ENCODE measurements around the gene TP53BP1. TPM values are rescaled to one million over a fixed set of nuclear protein-coding genes. Genes with fewer than 3 reads are reported as not detected.
A peak's percentile ranks its signal among the peaks of the same experiment; 100 is the strongest.

The TP53BP1 gene
- total RNA-seq, 2 donors from 2014 or later = 23.2 to 31.5 TPM

DNA sequence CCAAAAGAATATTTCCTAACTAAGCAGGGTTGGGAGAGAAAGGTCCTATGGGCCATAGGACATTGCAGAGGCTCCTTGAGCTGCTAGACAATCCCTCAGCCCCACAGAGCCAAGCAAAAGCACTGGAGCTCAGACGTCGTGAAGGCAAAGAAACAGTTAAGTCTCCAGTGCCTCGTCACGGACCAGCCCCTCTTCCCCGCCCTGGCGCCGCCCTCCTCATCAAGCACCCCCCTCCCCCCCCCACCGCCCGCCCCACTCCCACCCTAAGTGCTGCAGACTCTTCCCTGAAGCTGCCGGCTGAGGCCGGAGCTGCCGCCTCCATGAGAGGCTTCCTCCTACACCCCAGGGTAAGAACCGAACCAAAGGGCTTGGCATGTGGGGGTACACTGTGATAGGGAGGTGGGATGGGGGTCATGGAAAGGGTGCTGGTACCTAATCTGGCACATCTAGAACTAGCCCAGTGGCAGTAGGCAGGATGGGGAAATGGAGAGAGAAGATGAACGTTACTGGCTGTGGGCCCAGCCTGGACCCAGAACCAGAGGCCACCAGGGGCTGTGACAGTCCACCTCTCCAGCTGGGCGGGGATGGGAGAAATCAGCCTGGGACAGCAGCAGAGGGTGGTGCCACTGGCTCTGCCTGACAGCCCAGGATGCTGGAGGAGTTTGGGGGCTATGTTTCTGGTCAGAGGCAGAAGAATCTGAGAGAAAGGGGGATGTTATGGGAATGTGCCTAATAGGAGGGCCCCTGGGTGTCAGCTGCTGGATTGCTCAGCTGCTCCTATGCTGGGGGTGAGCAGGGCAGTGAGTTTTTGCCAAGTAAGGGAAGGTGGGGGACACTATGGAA is 24.6 kb upstream of the TP53BP1 start, which contains the start of gene MAP1A:
MAP1A (plus strand) TSS at position 255 of the 843 bp plus-strand sequence. CDS start 3,866 bp downstream, outside the sequence.
- Histone ChIP-seq H3K4me1 (ENCODE audit: control insufficient read depth in 1 of 2, low read depth in 2 of 2) (peaks cover 0 to 26% of the 10 kb centered on the region in 2 donors), H3K36me3 (peaks cover 22% of the 10 kb centered on the region), H3K9me3 (no peaks in the 10 kb centered on the region), H3K4me3 (peak within 1 kb of the TSS; percentile 85), H3K27ac (peak within 1 kb of the TSS; percentile 82 to 85), H3K27me3 (replicated peaks; ENCODE audit: insufficient read depth) (no peaks in the 10 kb centered on the region)
- TF ChIP-seq, protein P1, sequence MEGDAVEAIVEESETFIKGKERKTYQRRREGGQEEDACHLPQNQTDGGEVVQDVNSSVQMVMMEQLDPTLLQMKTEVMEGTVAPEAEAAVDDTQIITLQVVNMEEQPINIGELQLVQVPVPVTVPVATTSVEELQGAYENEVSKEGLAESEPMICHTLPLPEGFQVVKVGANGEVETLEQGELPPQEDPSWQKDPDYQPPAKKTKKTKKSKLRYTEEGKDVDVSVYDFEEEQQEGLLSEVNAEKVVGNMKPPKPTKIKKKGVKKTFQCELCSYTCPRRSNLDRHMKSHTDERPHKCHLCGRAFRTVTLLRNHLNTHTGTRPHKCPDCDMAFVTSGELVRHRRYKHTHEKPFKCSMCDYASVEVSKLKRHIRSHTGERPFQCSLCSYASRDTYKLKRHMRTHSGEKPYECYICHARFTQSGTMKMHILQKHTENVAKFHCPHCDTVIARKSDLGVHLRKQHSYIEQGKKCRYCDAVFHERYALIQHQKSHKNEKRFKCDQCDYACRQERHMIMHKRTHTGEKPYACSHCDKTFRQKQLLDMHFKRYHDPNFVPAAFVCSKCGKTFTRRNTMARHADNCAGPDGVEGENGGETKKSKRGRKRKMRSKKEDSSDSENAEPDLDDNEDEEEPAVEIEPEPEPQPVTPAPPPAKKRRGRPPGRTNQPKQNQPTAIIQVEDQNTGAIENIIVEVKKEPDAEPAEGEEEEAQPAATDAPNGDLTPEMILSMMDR (IDR thresholded peaks at IDR 0.05) = no peak
- no peak for DNase-seq (ENCODE audit: low spot score)
- no peak for ATAC-seq (ENCODE audit: insufficient number of reproducible peaks, low FRiP score, low read depth)

DNA sequence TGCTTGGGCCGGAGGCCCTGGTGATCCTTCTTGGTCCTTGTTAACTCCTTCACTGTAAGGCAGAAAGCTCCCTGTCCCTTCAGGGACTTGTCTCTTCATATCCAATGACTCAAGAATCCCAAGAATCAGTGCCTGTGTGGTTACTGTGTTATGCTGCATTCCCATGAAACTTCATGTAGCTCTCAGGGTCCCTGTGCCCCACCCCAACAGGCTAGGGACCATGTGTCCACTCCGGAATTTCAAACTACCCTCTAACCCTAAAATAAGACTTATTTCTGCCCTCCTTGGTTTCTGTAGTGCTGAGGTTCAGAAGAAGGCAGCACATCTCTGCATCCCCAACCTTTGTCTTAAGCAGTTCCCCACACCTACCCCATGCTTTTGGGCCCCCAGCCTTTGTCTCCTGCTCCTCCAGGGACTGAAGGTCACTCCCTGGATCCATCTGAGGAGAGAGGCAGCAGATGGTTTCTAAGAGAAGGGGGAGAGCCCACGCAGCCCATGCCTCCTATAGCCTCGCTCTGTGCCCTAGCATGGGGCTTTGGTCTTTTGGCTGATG is 23.9 kb upstream of the TP53BP1 start:
- Histone ChIP-seq H3K9me3 (no peaks in the 10 kb centered on the region), H3K4me3 (peak overlapping the region; percentile 85), H3K4me1 (ENCODE audit: control insufficient read depth in 1 of 2, low read depth in 2 of 2) (peaks cover 0 to 26% of the 10 kb centered on the region in 2 donors), H3K27ac (peak overlapping the region; percentile 82 to 85), H3K36me3 (peaks cover 15% of the 10 kb centered on the region), H3K27me3 (replicated peaks; ENCODE audit: insufficient read depth) (no peaks in the 10 kb centered on the region)
- ATAC-seq (ENCODE audit: insufficient number of reproducible peaks, low FRiP score, low read depth) = no peak
- DNase-seq (ENCODE audit: low spot score) = no peak
- TF ChIP-seq, protein P1 (IDR thresholded peaks at IDR 0.05) = no peak

DNA sequence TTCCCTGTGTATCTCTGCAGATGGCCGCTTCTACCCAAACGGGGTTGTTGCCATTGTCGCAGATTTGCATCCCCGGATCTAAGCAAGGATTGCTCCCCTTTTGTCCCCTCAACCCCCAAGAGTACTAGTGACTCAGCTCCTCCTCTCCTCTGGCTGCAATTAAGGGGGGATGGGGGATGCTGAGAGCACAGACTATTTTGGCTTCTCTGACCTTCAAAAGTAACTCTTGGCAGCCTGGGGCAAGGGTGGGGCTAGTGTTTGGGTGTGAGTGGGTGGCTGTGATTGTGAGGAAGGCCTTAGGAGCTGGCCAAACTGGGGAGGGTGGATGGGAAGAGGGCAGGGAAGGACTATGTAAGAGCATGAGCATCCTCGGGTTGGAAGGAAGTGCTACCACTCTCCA is 23.2 kb upstream of the TP53BP1 start:
- Histone ChIP-seq H3K27me3 (replicated peaks; ENCODE audit: insufficient read depth) (no peaks in the 10 kb centered on the region), H3K9me3 (no peaks in the 10 kb centered on the region), H3K36me3 (peaks cover 8% of the 10 kb centered on the region), H3K4me3 (peak overlapping the region; percentile 85), H3K4me1 (ENCODE audit: control insufficient read depth in 1 of 2, low read depth in 2 of 2) (peaks cover 0 to 30% of the 10 kb centered on the region in 2 donors), H3K27ac (peak overlapping the region; percentile 82 to 85)
- peak; percentile 33 for DNase-seq (ENCODE audit: low spot score)
- TF ChIP-seq, protein P1 (IDR thresholded peaks at IDR 0.05) = no peak
- ATAC-seq (ENCODE audit: insufficient number of reproducible peaks, low FRiP score, low read depth) = no peak

DNA sequence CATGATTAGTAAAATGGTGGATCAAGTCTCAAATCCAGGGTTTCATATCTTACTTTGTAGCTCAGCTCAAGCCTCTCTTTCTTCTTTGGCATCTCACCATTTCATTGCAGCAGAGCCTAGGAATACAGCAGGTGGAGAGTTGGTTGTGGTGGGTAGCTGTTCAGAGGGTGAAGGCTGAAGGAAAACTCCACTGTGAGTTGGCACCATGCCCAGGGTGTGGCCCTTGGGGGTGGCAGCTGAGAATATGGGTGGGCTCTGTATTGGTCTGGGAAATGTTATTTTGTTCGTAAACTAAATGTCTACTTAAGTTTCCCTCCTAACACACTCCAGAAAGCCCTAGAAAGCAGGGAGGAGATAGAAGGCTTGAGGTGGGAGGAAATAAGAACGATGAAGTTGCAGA is 22.8 kb upstream of the TP53BP1 start:
- DNase-seq (ENCODE audit: low spot score) (no peak), ATAC-seq (ENCODE audit: insufficient number of reproducible peaks, low FRiP score, low read depth) (no peak)
- Histone ChIP-seq H3K4me3 (no peak overlapping the region), H3K27me3 (replicated peaks; ENCODE audit: insufficient read depth) (no peaks in the 10 kb centered on the region), H3K36me3 (peaks cover 4% of the 10 kb centered on the region), H3K9me3 (no peaks in the 10 kb centered on the region), H3K4me1 (ENCODE audit: control insufficient read depth in 1 of 2, low read depth in 2 of 2) (peaks cover 0 to 32% of the 10 kb centered on the region in 2 donors), H3K27ac (peak overlapping the region in 1 of 2 donors; percentile 82)
- TF ChIP-seq, protein P1 (IDR thresholded peaks at IDR 0.05) = no peak

All from thoracic aorta (tissue), 2 donors.